Astrocyte (in vitro differentiated cells and primary cell): ENCODE measurements around the gene TMEM191C. TPM values are rescaled to one million over a fixed set of nuclear protein-coding genes. Genes with fewer than 3 reads are reported as not detected.
"Not testable (repeated sequence)": the region's sequence is repeated elsewhere in the genome, so short reads cannot be mapped to it uniquely, and the experiment has no call there.

Experiments
- DNase-seq: peaks from one replicate; pipeline ENCODE4 v3.0.0-alpha.2; 2010; ENCODE audit warnings: low read depth
- FAIRE-seq: peaks from 2 replicates; lab custom pipeline; 2011; peaks lifted over from hg19 to GRCh38; lab: Jason Lieb, UNC
- H2AFZ ChIP-seq: 2 replicates; pipeline ENCODE4 v1.6.0; 2012; ENCODE audit warnings: low read depth, low read length, inconsistent platforms
- H3K27ac ChIP-seq: 2 replicates; pipeline ENCODE4 v1.5.1; 2011; ENCODE audit warnings: low read depth, low read length, inconsistent platforms
- H3K27me3 ChIP-seq: 2 replicates; pipeline ENCODE4 v1.6.0; 2011; ENCODE audit warnings: low read length, inconsistent platforms; ENCODE audit not compliant: insufficient read depth
- H3K36me3 ChIP-seq: 2 replicates; pipeline ENCODE4 v1.5.1; 2011; ENCODE audit warnings: low read length, inconsistent platforms; ENCODE audit not compliant: insufficient read depth
- H3K4me1 ChIP-seq: 2 replicates; pipeline ENCODE4 v1.5.1; 2011; ENCODE audit warnings: low read length, inconsistent platforms; ENCODE audit not compliant: insufficient read depth
- H3K4me2 ChIP-seq: 2 replicates; pipeline ENCODE4 v1.6.0; 2012; ENCODE audit warnings: low read length, inconsistent platforms
- H3K4me3 ChIP-seq: 2 replicates; pipeline ENCODE4 v1.5.1; 2011; ENCODE audit warnings: low read depth, mild to moderate bottlenecking, low read length, inconsistent platforms; ENCODE audit not compliant: insufficient read depth
- H3K79me2 ChIP-seq: 2 replicates; pipeline ENCODE4 v1.6.0; 2012; ENCODE audit warnings: mild to moderate bottlenecking, low read length, inconsistent platforms; ENCODE audit not compliant: insufficient read depth
- H3K9ac ChIP-seq: 2 replicates; pipeline ENCODE4 v1.6.0; 2012; ENCODE audit warnings: mild to moderate bottlenecking, low read length, inconsistent platforms
- H3K9me3 ChIP-seq: 2 replicates; pipeline ENCODE4 v1.5.1; 2012; ENCODE audit warnings: low read depth, mild to moderate bottlenecking, low read length, inconsistent platforms; ENCODE audit not compliant: insufficient read depth
- H4K20me1 ChIP-seq: 2 replicates; pipeline ENCODE4 v1.6.0; 2012; ENCODE audit warnings: low read length, inconsistent platforms; ENCODE audit not compliant: insufficient read depth
- H3K27ac Mint-ChIP-seq: one replicate; pipeline ENCODE4 v1.8.0; 2021; ENCODE audit warnings: mild to moderate bottlenecking, mixed read lengths; ENCODE audit not compliant: unreplicated experiment
- H3K27me3 Mint-ChIP-seq: one replicate; pipeline ENCODE4 v1.8.0; 2021; ENCODE audit warnings: low read depth, mixed read lengths; ENCODE audit not compliant: unreplicated experiment
- H3K36me3 Mint-ChIP-seq: one replicate; pipeline ENCODE4 v1.8.0; 2021; ENCODE audit warnings: low read depth, mixed read lengths; ENCODE audit not compliant: unreplicated experiment
- H3K4me1 Mint-ChIP-seq: one replicate; pipeline ENCODE4 v1.8.0; 2021; ENCODE audit warnings: low read depth, mixed read lengths; ENCODE audit not compliant: unreplicated experiment
- H3K4me3 Mint-ChIP-seq: one replicate; pipeline ENCODE4 v1.8.0; 2021; ENCODE audit warnings: mild to moderate bottlenecking, moderate library complexity, mixed read lengths; ENCODE audit not compliant: unreplicated experiment
- H3K9me3 Mint-ChIP-seq: one replicate; pipeline ENCODE4 v1.8.0; 2021; ENCODE audit warnings: mild to moderate bottlenecking, mixed read lengths; ENCODE audit not compliant: unreplicated experiment
- total RNA-seq: library from RNA; stranded (reverse); gene quantifications from 2 replicates; pipeline ENCODE4 v1.2.1, GENCODE V29; 2021

TMEM191C gene
- total RNA-seq, 1 donor from 2014 or later: 3.4 TPM

- not testable (repeated sequence) for H3K79me2 ChIP-seq, H3K4me2 ChIP-seq, H3K4me1 ChIP-seq, H3K36me3 Mint-ChIP-seq, FAIRE-seq, H3K4me3 ChIP-seq, H3K27ac Mint-ChIP-seq, H3K27me3 ChIP-seq, DNase-seq, H3K27me3 Mint-ChIP-seq, H2AFZ ChIP-seq, H3K9me3 Mint-ChIP-seq, H3K27ac ChIP-seq, H4K20me1 ChIP-seq, H3K4me1 Mint-ChIP-seq, H3K9ac ChIP-seq, H3K4me3 Mint-ChIP-seq, H3K9me3 ChIP-seq, H3K36me3 ChIP-seq
Measured at GRCh38 chr22:21516970-21517764, 50.0 kb downstream of the TMEM191C start.

Other genes with a start within 250 kb of the TMEM191C start
- gene RIMBP3B, start 83.6 kb upstream of the TMEM191C start, total RNA-seq: 0.12 and 0.16 TPM in 2 replicates
- gene HIC2, start 50.0 kb upstream of the TMEM191C start, total RNA-seq: 20.2 and 21.4 TPM in 2 replicates
- gene RIMBP3C, start 84.1 kb downstream of the TMEM191C start, total RNA-seq: 0.23 and 0.43 TPM in 2 replicates
- gene UBE2L3, start 100.3 kb downstream of the TMEM191C start, total RNA-seq: 59.1 and 62.8 TPM in 2 replicates
- gene YDJC, start 162.6 kb downstream of the TMEM191C start, total RNA-seq: 34.0 and 34.3 TPM in 2 replicates
- gene CCDC116, start 165.4 kb downstream of the TMEM191C start, total RNA-seq: 0.11 and 0.22 TPM in 2 replicates
- 46.8 and 49.5 TPM in 2 replicates for gene SDF2L1, start 174.9 kb downstream of the TMEM191C start, total RNA-seq
- 28.2 and 28.5 TPM in 2 replicates for gene PPIL2, start 198.6 kb downstream of the TMEM191C start, total RNA-seq